Measurements from ENCODE around the gene FBXO24. TPM values are rescaled to one million over a fixed set of nuclear protein-coding genes. Genes with fewer than 3 reads are reported as not detected.

Gene FBXO24
- polyA plus RNA-seq, 1 donor (not counting 4 experiments of a cell fraction or from before 2014, with no cell fraction given), result 0.22 TPM

- H3K9me3 ChIP-seq (ENCODE audit: control insufficient read depth, low read depth, low read length), result no peaks in the 10 kb centered on the region
- no peaks in the 10 kb centered on the region for H3K4me1 ChIP-seq (ENCODE audit: control insufficient read depth, extremely low read depth, insufficient read depth, low read length)
- no peak overlapping the region for H3K27ac ChIP-seq (ENCODE audit: control insufficient read depth, insufficient read depth, low read length)
- no peak overlapping the region for H3K9ac ChIP-seq (ENCODE audit: control insufficient read depth, extremely low read depth, insufficient read depth, low read length)
- H3K27me3 ChIP-seq (ENCODE audit: control insufficient read depth, extremely low read depth, insufficient read depth, low read length), result no peaks in the 10 kb centered on the region
- H3K4me2 ChIP-seq (ENCODE audit: control insufficient read depth, extremely low read depth, insufficient read depth, low read depth, low read length), result no peak overlapping the region
- FAIRE-seq, result no peak
- H3K4me3 ChIP-seq (ENCODE audit: control insufficient read depth in 2 of 3, extremely low read depth in 1 of 3, insufficient read depth in 2 of 3, low read depth in 1 of 3, low read length in 3 of 3), result no peak overlapping the region
- no peaks in the 10 kb centered on the region for H3K36me3 ChIP-seq (ENCODE audit: control insufficient read depth in 2 of 2, extremely low read depth in 1 of 2, insufficient read depth in 2 of 2, low read length in 2 of 2)
- no peaks in the 10 kb centered on the region for H3K79me2 ChIP-seq (ENCODE audit: control insufficient read depth, insufficient read depth, low read length)
- TF ChIP-seq, protein P1, sequence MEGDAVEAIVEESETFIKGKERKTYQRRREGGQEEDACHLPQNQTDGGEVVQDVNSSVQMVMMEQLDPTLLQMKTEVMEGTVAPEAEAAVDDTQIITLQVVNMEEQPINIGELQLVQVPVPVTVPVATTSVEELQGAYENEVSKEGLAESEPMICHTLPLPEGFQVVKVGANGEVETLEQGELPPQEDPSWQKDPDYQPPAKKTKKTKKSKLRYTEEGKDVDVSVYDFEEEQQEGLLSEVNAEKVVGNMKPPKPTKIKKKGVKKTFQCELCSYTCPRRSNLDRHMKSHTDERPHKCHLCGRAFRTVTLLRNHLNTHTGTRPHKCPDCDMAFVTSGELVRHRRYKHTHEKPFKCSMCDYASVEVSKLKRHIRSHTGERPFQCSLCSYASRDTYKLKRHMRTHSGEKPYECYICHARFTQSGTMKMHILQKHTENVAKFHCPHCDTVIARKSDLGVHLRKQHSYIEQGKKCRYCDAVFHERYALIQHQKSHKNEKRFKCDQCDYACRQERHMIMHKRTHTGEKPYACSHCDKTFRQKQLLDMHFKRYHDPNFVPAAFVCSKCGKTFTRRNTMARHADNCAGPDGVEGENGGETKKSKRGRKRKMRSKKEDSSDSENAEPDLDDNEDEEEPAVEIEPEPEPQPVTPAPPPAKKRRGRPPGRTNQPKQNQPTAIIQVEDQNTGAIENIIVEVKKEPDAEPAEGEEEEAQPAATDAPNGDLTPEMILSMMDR (optimal IDR thresholded peaks at IDR 0.05 in 1 of 3, IDR thresholded peaks at IDR 0.05 in 1 of 3, conservative IDR thresholded peaks at IDR 0.05 in 1 of 3; ENCODE audit: extremely low read depth in 1 of 3, insufficient read depth in 2 of 3, low read length in 3 of 3), result no peak
- no peak for TF ChIP-seq EZH2 (IDR thresholded peaks at IDR 0.05; ENCODE audit: low read length)
- no peaks in the 10 kb centered on the region for H4K20me1 ChIP-seq (ENCODE audit: control insufficient read depth, extremely low read depth, insufficient read depth, low read length)
- no peak overlapping the region for H2AFZ ChIP-seq (ENCODE audit: control insufficient read depth, low read length)
- dilution Hi-C loops (cut with MboI; ENCODE audit: extremely low pct_ligation_motif_present, low sequenced_read_pairs), result no loop called here
- DNase-seq (ENCODE audit: low read depth, low spot score), result no peak
- no peaks in the 10 kb centered on the region for H3K9me1 ChIP-seq (ENCODE audit: control insufficient read depth, extremely low read depth, insufficient read depth, low read length)
Observed at GRCh38 chr7:100639995-100640516, 53.9 kb downstream of the FBXO24 start.

DNA sequence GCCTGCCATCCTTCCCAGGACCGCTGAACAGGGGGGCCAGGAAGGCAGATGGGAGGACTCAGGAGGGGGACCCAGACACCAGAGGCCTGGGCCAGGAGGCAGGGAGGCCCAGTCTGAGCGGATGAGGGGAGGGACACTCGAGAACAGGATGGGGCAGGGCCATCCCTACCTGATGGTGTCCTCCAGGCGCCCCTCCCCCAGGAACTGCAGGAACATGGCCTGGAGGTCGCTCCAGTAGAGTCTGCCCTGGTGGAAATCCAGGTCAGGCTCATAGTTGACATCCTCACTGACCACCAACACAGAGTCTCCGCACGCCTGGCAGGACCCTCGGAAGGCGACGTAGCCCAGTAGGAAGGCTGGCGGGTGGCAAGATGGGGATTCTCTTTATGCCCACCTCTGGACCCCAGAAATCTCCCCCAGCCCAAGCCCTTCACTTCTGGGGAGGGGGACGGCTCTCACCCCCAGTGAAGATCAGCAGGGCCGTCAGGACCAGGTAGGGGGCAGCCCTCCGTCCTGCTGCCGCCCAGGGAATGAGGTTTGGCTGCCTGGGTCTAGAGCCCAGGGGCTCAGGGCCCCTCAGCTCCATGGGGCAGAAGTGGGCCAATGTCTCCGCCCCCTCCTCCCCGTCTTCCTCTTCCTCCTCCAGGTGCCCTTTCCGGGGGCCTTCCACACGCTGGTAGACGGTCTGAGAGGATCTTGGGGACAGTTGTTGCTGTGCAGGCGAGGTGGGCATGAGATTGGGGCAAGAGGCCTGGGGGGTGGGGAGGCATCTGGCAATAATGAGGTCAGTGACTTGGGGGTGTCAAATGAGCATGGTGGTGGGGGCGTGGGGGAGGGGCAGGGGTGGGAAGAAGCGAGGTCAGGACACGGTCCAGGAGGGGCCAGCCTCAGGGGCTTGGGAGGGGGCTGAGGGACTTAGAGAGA is 54.7 kb downstream of the FBXO24 start:
- no peaks in the 10 kb centered on the region for H3K9me3 ChIP-seq (ENCODE audit: control insufficient read depth, low read depth, low read length)
- no peaks in the 10 kb centered on the region for H3K9me1 ChIP-seq (ENCODE audit: control insufficient read depth, extremely low read depth, insufficient read depth, low read length)
- H2AFZ ChIP-seq (ENCODE audit: control insufficient read depth, low read length), result no peak overlapping the region
- H3K27me3 ChIP-seq (ENCODE audit: control insufficient read depth, extremely low read depth, insufficient read depth, low read length), result no peaks in the 10 kb centered on the region
- DNase-seq (ENCODE audit: low read depth, low spot score) (no peak), FAIRE-seq (no peak)
- no peaks in the 10 kb centered on the region for H3K36me3 ChIP-seq (ENCODE audit: control insufficient read depth in 2 of 2, extremely low read depth in 1 of 2, insufficient read depth in 2 of 2, low read length in 2 of 2)
- no peaks in the 10 kb centered on the region for H3K4me1 ChIP-seq (ENCODE audit: control insufficient read depth, extremely low read depth, insufficient read depth, low read length)
- no peak overlapping the region for H3K4me3 ChIP-seq (ENCODE audit: control insufficient read depth in 2 of 3, extremely low read depth in 1 of 3, insufficient read depth in 2 of 3, low read depth in 1 of 3, low read length in 3 of 3)
- H3K4me2 ChIP-seq (ENCODE audit: control insufficient read depth, extremely low read depth, insufficient read depth, low read depth, low read length), result no peak overlapping the region
- dilution Hi-C loops (cut with MboI; ENCODE audit: extremely low pct_ligation_motif_present, low sequenced_read_pairs), result no loop called here
- no peaks in the 10 kb centered on the region for H3K79me2 ChIP-seq (ENCODE audit: control insufficient read depth, insufficient read depth, low read length)
- H3K9ac ChIP-seq (ENCODE audit: control insufficient read depth, extremely low read depth, insufficient read depth, low read length), result no peak overlapping the region
- TF ChIP-seq EZH2 (IDR thresholded peaks at IDR 0.05; ENCODE audit: low read length), result no peak
- TF ChIP-seq, protein P1 (optimal IDR thresholded peaks at IDR 0.05 in 1 of 3, IDR thresholded peaks at IDR 0.05 in 1 of 3, conservative IDR thresholded peaks at IDR 0.05 in 1 of 3; ENCODE audit: extremely low read depth in 1 of 3, insufficient read depth in 2 of 3, low read length in 3 of 3), result no peak
- no peaks in the 10 kb centered on the region for H4K20me1 ChIP-seq (ENCODE audit: control insufficient read depth, extremely low read depth, insufficient read depth, low read length)
- no peak overlapping the region for H3K27ac ChIP-seq (ENCODE audit: control insufficient read depth, insufficient read depth, low read length)
